Hematopoietic multipotent progenitor cell treated with erythropoietin and hydrocortisone succinate and interleukin-3 and kit ligand, for 17 days (in vitro differentiated cells): ENCODE measurements around the gene TMEM132D.

ENCODE experiments used
- DNase-seq: peaks from one replicate; pipeline ENCODE4 v3.0.0-alpha.2; 2015; ENCODE audit warnings: low spot score

The TMEM132D gene

DNA sequence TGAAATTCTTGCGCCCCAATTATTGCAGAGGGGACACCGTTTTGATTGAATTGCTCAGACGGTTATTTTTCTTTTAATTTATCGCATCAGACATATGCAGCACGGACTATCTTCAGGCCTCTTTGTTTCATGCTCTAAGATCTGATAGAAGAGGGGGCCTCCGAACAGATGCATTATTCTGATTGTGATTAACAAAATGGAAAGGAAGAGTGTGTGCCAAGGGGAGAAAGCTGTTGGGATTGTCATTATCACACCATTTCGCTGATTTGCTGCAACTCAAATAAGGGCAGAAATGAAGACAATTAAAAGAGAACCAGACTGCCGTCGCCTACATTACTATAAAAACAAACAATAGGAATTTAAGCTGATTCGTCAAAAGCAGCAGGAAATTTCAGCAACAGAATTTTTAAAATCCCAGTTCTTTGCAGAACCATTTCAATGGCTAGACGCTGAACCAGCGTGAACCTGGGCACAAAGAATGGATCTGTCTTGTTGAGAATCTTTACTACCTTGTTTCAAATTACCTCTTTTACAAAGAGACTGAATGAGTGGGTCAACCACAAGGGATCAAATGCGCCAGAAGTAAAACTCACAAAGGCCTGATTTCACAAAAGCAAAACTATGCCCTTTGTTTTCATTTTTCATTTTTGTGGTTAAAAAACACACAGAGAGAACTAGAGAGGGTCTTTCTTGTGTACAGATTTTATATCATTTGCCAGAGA, 30.6 kb downstream of the TMEM132D start:
- no peak for DNase-seq

DNA sequence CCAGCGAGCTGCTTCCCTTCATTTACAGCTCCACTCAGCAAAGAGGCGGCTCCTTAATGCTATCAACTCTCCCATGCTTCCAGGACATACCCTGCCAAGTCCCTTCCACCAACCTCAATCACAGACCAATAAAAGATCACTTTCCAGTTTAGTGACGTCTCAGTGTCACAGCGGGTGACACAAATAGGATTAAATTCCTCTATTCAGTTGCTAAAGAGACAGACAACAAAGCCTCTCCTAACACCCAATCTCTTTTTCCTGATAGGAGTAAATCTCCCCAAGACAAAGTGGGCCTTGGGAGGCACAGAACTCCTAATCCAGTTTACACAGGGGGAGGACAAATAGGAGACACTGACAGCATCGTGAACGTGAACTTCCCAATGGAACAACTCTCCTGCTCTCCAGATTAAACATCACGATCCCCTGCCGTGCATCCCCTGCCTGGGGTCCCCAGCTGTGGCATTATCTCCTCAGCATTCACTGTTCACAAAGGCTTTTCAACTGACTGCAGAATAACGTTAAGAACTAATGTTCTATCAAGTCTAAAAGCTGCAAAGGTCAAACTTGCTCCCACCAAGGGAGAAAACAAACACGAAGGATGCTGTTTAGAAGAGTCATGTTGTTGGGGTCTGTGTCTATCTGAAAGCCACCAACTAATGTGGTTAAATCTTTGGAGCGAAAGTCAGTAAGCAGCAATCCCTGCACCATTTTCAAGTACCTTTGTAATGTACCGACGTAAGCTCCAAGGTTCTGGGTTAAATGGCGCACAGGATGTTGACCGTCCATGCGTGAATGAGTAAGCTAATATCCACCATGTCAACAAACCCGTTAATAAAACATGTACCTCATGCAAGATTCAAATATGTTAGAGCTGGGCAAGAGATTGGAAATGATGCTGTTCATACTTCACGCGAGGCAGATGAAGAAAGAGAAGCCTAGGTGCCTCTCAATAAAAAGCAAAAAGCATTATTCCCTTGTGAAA, 31.5 kb downstream of the TMEM132D start:
- DNase-seq: no peak

DNA sequence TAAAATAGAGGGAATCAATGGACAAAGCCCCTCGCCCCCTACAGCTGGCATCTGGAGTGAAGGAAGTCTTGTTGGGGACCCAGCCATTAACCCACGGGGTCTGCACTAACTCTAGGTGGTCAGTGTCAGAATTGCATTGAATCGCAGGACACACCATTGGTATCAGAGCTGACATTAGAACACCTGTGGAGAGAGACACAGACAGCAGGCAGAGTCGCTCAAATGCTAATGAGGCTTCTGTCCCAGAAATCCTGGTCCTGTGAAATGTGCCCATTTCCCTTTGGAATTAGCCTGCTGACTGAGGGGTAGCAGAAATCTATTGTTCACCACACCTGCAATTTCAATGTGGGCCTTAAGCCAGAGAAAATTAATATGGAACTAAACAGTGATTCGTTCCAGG, 33.0 kb downstream of the TMEM132D start:
- DNase-seq: no peak

DNA sequence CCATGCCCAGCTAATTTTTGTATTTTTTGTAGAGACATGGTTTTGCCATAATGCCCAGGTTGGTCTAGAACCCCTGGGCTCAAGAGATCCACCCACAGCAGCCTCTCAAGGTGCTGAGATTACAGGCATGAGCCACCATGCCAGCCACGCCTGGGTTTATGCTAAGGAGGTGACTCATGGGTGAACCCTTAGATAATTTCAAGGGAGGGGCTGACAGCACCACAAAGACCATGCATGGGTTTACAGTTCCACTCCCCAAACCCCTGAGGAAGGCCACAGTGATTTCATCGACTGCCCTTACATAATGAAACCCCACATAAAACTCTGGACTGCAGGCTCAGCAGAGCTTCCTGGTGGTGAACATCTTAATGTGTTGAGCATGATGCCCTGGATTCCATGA, 33.7 kb downstream of the TMEM132D start:
- DNase-seq: no peak

DNA sequence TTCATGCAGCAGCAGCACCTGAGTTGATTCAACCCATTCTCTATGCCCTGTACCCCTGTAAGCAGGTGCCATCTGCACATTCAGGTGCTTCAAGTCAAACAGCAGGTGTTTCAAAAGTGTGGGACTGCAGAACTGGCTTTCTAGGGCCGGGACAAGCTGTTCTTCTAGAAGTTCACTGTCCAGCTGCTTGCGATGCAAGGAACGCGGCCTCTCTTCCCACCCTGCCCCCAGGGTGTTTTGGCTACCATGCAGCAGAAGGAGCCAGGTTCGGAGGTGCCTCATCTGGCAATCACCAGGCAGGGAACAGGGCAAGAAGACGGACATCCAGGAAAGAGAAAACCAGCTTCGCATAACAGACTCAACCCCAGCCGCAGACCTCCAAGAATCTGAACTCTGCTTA, 35.2 kb downstream of the TMEM132D start:
- DNase-seq: no peak

DNA sequence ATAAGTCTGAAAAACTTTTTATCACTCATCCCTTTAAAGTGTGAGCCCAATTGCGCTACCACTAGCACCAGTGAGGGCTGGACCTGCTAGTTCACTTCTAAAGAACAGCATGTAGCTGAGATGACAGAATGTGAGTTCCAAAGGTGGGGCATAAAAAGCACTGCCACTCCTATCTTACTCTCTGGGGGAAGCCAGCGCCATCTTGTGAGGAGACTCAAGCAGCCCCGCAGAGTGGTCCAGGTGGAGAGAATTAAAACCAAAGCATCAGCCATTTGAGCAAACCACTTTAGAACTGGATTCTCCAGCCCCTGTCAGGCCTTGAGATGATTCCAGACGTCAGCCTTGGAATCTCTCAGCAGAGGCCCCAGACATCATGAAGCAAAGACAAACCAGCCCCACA, 39.9 kb downstream of the TMEM132D start:
- DNase-seq: no peak

DNA sequence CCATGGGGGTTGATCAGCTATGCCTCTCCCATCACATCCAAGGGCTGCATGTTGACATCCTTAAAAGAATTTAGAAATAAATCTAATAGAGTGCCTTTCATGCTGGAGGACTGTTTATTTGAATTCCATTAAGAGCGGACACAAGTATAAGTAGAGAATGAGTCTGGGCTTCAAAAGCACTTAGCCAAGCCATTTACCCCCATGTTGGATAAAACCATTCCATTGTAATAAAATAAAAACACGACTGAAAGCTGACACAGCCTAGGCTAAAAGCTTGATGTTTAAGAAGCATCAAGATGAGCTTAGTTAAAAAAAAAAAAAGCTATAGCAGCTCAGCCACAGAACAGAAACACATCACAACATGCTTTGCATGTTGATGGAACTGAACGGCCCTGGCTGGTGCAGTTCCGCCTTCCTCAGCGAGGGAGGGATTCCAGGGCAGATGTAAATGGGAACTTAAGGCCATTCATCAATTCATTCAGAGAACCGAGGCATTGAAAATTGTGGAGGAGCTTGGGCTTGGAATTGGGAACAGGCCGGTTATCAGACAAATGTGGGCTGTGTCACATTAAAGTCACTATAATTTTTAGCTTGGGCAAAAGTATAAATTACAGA, 41.2 kb downstream of the TMEM132D start:
- no peak for DNase-seq

DNA sequence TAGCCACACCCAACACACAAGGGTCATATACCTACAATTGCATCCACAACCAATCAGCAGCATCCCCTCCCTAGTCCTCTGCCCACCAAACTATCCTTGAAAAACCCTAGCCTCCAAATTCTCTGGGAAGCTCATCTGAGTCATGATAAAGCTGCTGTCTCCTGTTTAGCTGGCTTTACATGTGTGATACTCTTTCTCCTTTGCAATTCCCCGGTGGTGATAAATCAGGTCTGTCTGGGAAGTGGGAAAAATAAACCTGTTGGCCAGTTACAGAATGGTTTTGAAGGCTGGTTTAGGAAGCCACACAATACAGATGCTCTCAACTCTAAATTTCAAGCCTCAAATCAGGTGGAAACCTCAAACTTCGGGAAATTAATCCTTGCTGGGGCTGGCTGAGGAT, 41.9 kb downstream of the TMEM132D start:
- no peak for DNase-seq

DNA sequence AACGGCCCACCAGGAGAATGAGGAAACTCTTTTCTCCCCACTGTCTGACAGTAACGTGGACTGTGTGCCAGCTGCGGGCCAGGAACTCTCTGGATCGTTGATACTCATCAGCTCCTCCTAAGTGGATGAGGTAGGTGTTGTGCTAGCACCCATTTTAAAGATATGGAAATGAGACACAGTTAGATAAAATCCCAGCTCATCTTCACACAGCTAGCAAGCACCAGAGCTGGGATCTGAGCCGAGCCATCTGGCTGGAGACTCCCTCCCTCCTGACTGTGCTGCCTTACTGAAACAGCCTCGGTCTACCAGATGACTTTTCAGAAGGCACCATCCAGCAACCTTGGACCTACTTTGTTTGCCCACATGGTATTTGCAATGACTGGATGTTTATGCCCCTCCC, 49.2 kb downstream of the TMEM132D start:
- DNase-seq: no peak

DNA sequence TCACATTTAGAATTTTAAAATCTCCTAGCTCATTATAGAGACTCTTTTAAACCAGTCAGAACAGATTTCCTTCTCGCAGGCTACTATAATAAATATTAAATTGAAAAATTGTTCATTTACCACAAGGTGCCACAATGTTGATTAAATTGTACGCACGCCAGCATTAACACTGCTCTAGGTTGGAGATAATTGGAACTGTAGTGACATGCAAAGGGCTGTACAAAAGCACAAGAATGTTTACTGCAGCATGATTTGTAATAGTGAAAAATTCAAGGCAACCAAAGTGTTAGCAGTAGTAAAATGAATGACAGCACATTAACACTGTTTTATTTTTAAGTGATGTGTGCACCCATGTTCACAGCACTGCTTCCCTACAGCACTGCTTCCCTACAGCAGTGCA, 52.5 kb downstream of the TMEM132D start:
- no peak for DNase-seq

DNA sequence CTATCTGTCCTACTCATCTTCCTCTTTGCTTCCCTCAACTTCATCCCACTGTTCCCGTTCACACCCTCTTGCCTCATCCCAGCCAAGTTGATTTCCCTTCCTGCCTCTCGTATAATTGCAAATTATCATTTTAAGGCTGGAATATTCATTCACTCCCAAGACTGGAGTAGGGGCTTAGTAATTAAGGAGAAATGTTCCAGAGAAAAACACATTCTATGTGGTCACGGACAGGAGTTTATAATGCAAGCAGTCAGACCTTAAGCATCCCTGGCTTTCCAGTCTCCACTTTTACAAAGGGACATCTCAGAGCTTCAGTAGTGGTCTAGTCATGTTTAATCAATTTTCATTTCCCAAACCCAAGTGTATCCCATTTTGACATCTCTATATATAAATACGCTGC, 54.9 kb downstream of the TMEM132D start:
- DNase-seq: no peak

DNA sequence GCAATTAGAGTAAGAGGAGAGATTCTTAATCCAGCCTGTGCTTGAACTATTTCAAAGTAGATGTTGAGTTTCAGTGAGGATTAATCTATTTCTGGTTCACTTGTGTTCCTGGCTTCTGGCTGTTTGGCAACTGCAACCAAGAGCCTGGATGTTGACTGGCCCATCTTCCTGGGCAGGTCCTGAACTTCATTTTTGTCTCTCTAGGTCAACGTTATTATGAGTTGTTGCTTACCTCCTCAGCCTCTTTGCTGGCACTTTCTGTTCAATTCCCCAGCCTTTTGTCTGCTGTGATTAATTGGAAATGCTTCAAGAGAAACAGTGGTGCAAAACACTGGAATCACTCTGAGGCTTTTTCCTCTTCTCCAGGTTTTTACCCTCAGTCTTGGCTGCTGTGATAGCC, 56.8 kb downstream of the TMEM132D start:
- DNase-seq: no peak

DNA sequence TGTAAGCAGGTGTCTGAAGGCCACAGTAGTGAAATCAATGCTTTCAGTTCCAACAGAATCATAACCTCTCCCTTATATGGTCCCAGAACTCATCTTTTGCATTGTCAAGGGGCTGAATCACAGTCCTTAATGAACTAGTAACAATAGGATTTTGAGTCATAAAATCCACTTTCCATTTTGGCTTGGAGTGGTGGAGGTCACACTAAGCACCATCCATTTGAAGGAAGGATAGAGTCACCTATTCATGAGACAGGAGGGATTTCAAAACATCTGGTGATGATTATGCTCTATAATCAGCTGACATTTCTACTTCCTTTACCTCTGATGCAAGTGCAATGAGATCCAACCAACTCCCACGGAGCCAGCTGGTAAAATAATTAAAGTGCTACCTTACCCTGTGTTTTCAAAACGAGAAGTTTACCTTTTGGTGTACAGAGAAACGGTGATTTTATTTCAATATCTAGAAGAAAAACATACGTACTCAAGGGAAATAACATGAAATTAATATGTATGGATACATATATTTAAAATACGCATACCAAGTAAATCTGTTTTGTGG, 59.1 kb downstream of the TMEM132D start:
- DNase-seq: no peak

DNA sequence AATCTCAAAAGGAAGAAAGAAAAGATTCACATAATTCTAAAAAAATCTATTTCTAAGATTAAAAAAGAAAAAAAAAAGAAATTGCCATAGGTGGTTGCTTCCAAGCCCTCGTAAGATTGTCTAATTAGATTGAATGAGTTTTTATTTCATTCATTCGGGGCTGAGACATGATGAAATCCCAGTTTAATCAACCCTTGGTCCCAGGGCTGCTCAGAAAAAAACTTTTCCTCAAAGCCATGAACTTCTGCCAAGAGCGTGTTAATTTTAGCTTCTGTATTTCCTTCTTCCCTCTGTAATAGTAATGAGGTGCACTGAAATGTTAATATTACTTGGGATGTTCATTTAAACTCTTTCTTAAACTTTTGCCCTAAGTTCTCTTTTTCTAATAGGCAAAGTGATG, 62.6 kb downstream of the TMEM132D start:
- no peak for DNase-seq

DNA sequence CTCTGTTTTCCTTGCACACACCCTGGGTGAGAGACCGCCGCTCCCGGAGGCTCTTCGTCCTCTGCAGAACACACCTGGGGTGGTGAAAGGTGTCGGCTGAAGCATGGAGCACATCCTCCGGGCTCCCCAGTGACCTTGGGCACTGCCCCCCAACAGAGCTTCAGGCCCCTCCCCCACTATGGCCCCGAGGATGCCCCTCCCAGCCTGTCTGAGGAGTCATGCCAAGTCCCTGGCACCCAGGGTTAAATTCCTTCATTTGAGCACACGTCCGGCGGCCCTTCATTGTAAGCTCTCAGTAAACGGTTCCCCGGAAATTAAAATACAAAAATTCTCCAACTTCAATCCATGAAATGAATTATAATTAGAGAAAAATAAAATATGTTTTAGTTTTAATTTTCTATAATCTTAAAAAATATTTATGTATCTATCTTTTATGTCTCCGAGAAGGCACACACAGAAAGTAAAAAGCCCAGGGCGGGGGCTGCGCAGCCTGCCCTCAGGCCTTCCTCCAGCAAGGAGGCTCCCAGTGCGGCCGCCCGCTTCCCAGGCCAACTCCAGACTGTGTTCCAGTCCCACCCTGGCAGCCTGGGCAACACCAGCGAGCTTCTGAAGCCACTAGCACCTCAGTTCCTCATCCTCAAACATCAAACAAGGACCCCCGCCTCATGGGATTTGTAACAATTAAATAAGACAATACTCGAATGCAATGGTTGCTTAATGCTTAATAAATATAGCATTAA, 63.5 kb downstream of the TMEM132D start:
- no peak for DNase-seq

DNA sequence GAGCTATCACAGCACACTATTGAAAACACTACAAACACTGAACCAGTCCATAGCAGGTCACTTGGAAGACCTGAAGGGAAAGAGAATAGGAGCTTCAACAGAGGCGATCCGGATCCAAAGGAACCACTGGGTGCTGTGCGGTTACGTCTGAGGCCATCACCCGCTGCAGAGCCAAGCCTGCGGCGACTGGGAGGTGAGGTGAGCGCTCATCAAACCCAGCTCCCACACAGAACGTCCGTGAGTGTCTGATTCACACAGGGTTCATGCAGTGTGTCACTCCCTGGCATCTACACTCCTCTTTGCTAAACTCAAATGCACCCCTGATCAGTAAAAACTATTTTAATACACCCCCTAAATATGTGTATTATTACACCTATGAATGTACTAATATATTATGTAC, 64.1 kb downstream of the TMEM132D start:
- DNase-seq: no peak

DNA sequence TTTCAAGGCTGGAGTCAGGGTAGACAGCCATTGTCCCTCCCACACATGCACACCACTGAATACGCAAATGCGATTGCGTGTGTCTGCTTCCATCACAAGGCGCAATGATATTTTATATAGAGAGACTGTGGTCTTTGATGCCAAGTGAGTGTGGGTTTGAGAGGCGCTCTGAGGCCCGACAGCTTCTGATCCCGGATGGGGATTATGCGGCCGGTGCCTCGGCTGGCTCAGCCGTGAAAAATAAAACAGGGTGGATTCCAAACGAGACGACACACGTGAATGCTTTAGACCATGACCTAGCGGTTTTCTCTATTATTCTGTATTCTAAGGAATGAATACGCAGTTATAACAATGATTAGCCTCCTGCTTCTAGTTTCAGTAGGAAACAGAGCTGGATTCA, 72.5 kb downstream of the TMEM132D start:
- no peak for DNase-seq

DNA sequence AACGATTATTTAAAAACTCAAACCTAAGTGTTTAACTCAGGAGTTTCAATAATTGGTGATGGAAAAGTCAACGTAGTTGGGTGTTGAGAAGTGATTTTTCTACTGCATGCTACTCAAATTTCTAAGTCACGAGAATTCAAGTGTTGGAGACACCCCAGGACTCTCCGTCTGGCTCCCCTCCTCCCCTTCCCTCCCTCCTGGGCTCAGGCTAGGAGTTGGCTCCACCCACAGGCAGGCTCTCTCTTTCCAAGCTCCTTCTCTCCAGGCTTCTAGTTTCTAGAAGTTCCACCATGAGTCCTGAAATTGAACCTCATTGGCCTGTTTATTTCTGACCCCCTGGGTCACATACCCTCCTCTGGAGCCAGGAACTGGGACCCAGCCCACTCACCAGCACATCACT, 73.0 kb downstream of the TMEM132D start:
- no peak for DNase-seq

DNA sequence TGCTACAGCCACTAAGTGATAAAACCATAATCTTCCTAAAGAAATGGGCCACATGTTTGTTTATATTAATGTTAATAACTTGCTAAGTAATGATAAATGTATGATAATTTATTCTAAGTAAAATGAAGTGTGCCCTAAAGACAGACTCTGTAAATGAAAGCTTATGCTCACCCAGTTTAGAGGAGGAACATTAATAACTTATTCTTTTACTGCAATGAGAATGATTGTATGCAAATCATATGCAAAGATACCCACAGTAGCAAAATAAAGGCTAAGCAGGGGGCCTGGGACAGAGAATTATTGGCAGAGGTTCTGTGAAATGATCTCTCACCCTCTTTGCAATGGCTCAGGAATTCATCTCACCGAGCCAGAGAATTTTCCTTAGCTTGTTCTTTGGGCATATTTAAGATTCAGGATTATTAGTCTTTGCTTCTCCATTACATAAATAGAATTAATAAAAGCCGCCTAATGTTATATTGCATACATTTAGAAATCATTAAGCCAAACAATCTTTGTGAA, 75.9 kb downstream of the TMEM132D start:
- DNase-seq: no peak

DNA sequence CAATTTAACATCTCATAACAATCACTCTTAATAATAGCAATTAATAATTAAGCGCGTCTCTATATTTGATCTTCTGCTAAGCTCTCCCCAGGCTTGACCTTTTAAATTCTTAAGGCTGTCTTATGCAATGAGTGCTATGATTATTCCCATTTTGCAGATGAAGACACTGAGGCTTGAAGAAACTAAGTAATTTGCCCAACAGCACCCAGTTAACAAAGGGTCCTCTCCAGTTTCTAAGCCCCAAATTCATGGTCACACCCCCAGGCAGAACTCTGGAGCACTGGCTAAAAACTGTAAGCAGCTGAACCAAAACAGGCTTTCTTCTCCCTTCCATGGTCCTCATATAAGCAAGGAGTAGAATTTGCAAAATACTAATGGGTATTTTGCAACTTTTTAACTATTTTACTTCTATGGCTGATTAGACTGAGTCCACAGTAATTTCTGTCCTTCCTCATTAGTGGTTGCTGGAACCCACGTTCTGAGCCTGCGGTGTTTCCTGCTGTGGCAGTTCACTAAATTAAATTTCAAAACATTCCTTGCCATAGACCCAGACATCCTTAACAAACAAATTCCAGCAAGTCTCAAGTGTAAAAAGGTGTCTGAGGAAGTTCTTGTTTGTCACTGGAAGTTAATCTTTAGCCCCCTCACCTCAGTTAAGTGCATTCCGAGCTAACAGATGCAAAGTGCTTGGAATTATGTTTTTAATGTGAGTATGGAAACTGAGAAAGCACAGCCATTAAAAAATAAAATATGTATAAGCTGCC, 76.5 kb downstream of the TMEM132D start:
- no peak for DNase-seq

DNA sequence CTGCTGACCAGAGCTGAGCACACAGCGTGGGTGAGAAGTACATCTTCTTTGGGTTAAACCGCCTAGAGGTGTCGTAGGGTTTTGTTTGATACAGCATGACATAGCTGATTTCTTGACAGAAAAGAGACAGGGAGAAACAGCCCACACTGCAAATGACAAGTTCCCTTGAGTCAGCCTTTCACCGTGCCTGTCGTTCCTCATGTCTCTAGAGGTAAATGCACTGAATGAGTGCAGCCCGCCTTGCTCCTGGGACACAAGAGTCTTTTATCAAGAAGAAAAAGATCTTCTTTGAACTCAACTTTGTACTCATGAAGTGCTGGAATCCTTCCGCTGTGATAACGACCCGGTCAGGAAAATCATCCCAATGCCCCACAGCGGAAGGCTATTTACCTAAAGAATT, 77.6 kb downstream of the TMEM132D start:
- no peak for DNase-seq
